ENCODE data around the gene SNU13. TPM values are rescaled to one million over a fixed set of nuclear protein-coding genes. Genes with fewer than 3 reads are reported as not detected.

Gene SNU13
- polyA plus RNA-seq, 1 donor from 2014 or later: 192 TPM

GRCh38 chr22:41732096-41732772, 43.6 kb upstream of the SNU13 start:
- H3K27ac ChIP-seq (ENCODE audit: low read length): no peak overlapping the region
- H3K9me2 ChIP-seq (ENCODE audit: insufficient read depth, low read length): no peaks in the 10 kb centered on the region
- no peaks in the 10 kb centered on the region for H4K20me1 ChIP-seq (ENCODE audit: insufficient read depth)
- H3K4me3 ChIP-seq (ENCODE audit: low read length): no peak overlapping the region
- no peaks in the 10 kb centered on the region for H3K36me3 ChIP-seq (ENCODE audit: insufficient read depth, low read length)
- H3K9ac ChIP-seq (ENCODE audit: low read length): no peak overlapping the region
- TF ChIP-seq MXI1 (conservative IDR thresholded peaks at IDR 0.05; ENCODE audit: poor library complexity, severe bottlenecking) (no peak), POLR2AphosphoS5 (IDR thresholded peaks at IDR 0.05) (no peak), CTCF (IDR thresholded peaks at IDR 0.05; ENCODE audit: poor library complexity, severe bottlenecking) (no peak), SMC3 (conservative IDR thresholded peaks at IDR 0.05; ENCODE audit: poor library complexity) (no peak), RAD21 (conservative IDR thresholded peaks at IDR 0.05) (no peak), EZH2 (IDR thresholded peaks at IDR 0.05; ENCODE audit: borderline replicate concordance, insufficient read depth, low read length, poor library complexity, severe bottlenecking) (no peak), EP300 (conservative IDR thresholded peaks at IDR 0.05; ENCODE audit: poor library complexity, severe bottlenecking) (no peak), REST (IDR thresholded peaks at IDR 0.05; ENCODE audit: borderline replicate concordance) (no peak), TAF1 (IDR thresholded peaks at IDR 0.05; ENCODE audit: low read depth) (no peak)
- no peak overlapping the region for H3K4me2 ChIP-seq (ENCODE audit: low read length)
- H3K9me3 ChIP-seq (ENCODE audit: low read length): no peaks in the 10 kb centered on the region
- H3F3A ChIP-seq (ENCODE audit: insufficient read depth, low read length, poor library complexity, severe bottlenecking): no peaks in the 10 kb centered on the region
- no peaks in the 10 kb centered on the region for H3K27me3 ChIP-seq (ENCODE audit: insufficient read depth, low read depth, low read length)
- H2AFZ ChIP-seq (ENCODE audit: low read depth, low read length): no peak overlapping the region
- no peaks in the 10 kb centered on the region for H3K79me2 ChIP-seq (replicated peaks; ENCODE audit: insufficient read depth, low read length)

GRCh38 chr22:41731609-41732008, 42.9 kb upstream of the SNU13 start:
- TF ChIP-seq TAF1 (IDR thresholded peaks at IDR 0.05; ENCODE audit: low read depth) (no peak), CTCF (IDR thresholded peaks at IDR 0.05; ENCODE audit: poor library complexity, severe bottlenecking) (no peak), REST (IDR thresholded peaks at IDR 0.05; ENCODE audit: borderline replicate concordance) (no peak), SMC3 (conservative IDR thresholded peaks at IDR 0.05; ENCODE audit: poor library complexity) (no peak), EP300 (conservative IDR thresholded peaks at IDR 0.05; ENCODE audit: poor library complexity, severe bottlenecking) (no peak), RAD21 (conservative IDR thresholded peaks at IDR 0.05) (no peak), POLR2AphosphoS5 (IDR thresholded peaks at IDR 0.05) (no peak), MXI1 (conservative IDR thresholded peaks at IDR 0.05; ENCODE audit: poor library complexity, severe bottlenecking) (no peak), EZH2 (IDR thresholded peaks at IDR 0.05; ENCODE audit: borderline replicate concordance, insufficient read depth, low read length, poor library complexity, severe bottlenecking) (no peak)
- H2AFZ ChIP-seq (ENCODE audit: low read depth, low read length): no peak overlapping the region
- H3K27me3 ChIP-seq (ENCODE audit: insufficient read depth, low read depth, low read length): no peaks in the 10 kb centered on the region
- H4K20me1 ChIP-seq (ENCODE audit: insufficient read depth): no peaks in the 10 kb centered on the region
- no peaks in the 10 kb centered on the region for H3K79me2 ChIP-seq (replicated peaks; ENCODE audit: insufficient read depth, low read length)
- no peak overlapping the region for H3K9ac ChIP-seq (ENCODE audit: low read length)
- no peak overlapping the region for H3K27ac ChIP-seq (ENCODE audit: low read length)
- H3K36me3 ChIP-seq (ENCODE audit: insufficient read depth, low read length): no peaks in the 10 kb centered on the region
- H3K9me3 ChIP-seq (ENCODE audit: low read length): no peaks in the 10 kb centered on the region
- H3K4me2 ChIP-seq (ENCODE audit: low read length): no peak overlapping the region
- no peaks in the 10 kb centered on the region for H3F3A ChIP-seq (ENCODE audit: insufficient read depth, low read length, poor library complexity, severe bottlenecking)
- H3K4me3 ChIP-seq (ENCODE audit: low read length): no peak overlapping the region
- H3K9me2 ChIP-seq (ENCODE audit: insufficient read depth, low read length): no peaks in the 10 kb centered on the region

All from neural cell (in vitro differentiated cells).